HCT116 (cell line): ENCODE measurements around the gene GPANK1.

Source experiments
- CEBPB ChIP-seq: IDR thresholded peaks from 2 replicates; pipeline ENCODE4 v1.6.1; 2012; ENCODE audit warnings: low read depth
- EGR1 ChIP-seq: IDR thresholded peaks from 2 replicates; pipeline ENCODE4 v1.6.1; 2012; ENCODE audit warnings: low read depth
- EZH2 ChIP-seq: fragments of 200-600 bp; sonication (generic); IDR thresholded peaks from 2 replicates; pipeline ENCODE4 v1.6.1; 2017; ENCODE audit warnings: antibody characterized with exemption, mixed run types
- EZH2phosphoT487 ChIP-seq: fragments of 200-600 bp; IDR thresholded peaks from 2 replicates; pipeline ENCODE4 v1.6.1; 2018; ENCODE audit warnings: antibody characterized with exemption, borderline replicate concordance
- JUND ChIP-seq: IDR thresholded peaks from 2 replicates; pipeline ENCODE4 v1.6.1; 2012
- POLR2A ChIP-seq: IDR thresholded peaks from 2 replicates; pipeline ENCODE4 v1.7.0; 2011; ENCODE audit warnings: borderline replicate concordance; ENCODE audit not compliant: insufficient read depth, insufficient read length; ENCODE audit errors: extremely low read depth
- POLR2AphosphoS5 ChIP-seq: IDR thresholded peaks from 2 replicates; pipeline ENCODE4 v1.6.1; 2011; ENCODE audit warnings: mild to moderate bottlenecking, low read depth, low read length, moderate library complexity
- RAD21 ChIP-seq: IDR thresholded peaks from 2 replicates; pipeline ENCODE4 v1.6.1; 2012; ENCODE audit warnings: low read depth, mild to moderate bottlenecking
- SIN3A ChIP-seq: IDR thresholded peaks from 2 replicates; pipeline ENCODE4 v1.6.1; 2012; ENCODE audit warnings: low read depth
- SP1 ChIP-seq: IDR thresholded peaks from 2 replicates; pipeline ENCODE4 v1.6.1; 2012; ENCODE audit warnings: low read depth
- ZNF274 ChIP-seq: fragments of 200-500 bp; sonication (Bioruptor generic); IDR thresholded peaks from 2 replicates; pipeline ENCODE4 v1.6.1; 2014; ENCODE audit warnings: mild to moderate bottlenecking, low read depth, low read length, inconsistent platforms
- TF ChIP-seq, protein P1 (sequence below): IDR thresholded peaks from 2 replicates; pipeline ENCODE4 v1.6.1; 2012
- TF ChIP-seq, protein P2 (sequence below), 3 experiments: fragments of 200-600 bp in 1 of 3; sonication (generic) in 1 of 3; IDR thresholded peaks in 2 of 3; conservative IDR thresholded peaks in 1 of 3; 2 replicates each; pipeline ENCODE4 v1.5.1; 2012 to 2017; ENCODE audit warnings: low read depth in 2 of 3, low read length in 2 of 3, antibody characterized with exemption in 1 of 3, borderline replicate concordance in 1 of 3, control low read depth in 1 of 3, mild to moderate bottlenecking in 1 of 3, mixed read lengths in 1 of 3, mixed run types in 1 of 3, moderate library complexity in 1 of 3; ENCODE audit not compliant: insufficient read depth in 1 of 3
- TF ChIP-seq, protein P3 (sequence below): IDR thresholded peaks from 2 replicates; pipeline ENCODE4 v1.6.1; 2012; ENCODE audit warnings: low read depth

DNA sequence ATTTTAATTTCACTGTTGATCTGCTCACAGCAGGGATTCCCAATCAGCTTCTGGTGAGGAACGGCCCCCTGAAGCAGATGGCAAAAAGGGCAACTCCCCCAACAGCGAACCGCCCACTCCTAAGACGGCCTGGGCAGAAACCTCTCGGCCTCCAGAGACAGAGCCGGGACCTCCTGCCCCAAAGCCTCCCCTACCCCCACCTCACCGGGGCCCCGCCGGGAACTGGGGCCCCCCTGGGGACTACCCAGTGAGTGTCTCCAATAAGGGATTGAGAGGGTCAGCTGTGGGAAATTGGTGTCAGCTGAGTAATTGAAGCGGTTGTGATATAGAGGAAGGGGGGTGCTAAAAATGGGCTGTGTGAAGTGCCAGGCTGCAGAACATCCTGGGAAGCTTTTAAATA is 37.8 kb downstream of the GPANK1 start:
- TF ChIP-seq, protein P1, sequence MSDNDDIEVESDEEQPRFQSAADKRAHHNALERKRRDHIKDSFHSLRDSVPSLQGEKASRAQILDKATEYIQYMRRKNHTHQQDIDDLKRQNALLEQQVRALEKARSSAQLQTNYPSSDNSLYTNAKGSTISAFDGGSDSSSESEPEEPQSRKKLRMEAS, result no peak
- TF ChIP-seq, protein P2, sequence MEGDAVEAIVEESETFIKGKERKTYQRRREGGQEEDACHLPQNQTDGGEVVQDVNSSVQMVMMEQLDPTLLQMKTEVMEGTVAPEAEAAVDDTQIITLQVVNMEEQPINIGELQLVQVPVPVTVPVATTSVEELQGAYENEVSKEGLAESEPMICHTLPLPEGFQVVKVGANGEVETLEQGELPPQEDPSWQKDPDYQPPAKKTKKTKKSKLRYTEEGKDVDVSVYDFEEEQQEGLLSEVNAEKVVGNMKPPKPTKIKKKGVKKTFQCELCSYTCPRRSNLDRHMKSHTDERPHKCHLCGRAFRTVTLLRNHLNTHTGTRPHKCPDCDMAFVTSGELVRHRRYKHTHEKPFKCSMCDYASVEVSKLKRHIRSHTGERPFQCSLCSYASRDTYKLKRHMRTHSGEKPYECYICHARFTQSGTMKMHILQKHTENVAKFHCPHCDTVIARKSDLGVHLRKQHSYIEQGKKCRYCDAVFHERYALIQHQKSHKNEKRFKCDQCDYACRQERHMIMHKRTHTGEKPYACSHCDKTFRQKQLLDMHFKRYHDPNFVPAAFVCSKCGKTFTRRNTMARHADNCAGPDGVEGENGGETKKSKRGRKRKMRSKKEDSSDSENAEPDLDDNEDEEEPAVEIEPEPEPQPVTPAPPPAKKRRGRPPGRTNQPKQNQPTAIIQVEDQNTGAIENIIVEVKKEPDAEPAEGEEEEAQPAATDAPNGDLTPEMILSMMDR (IDR thresholded peaks at IDR 0.05 in 2 of 3, conservative IDR thresholded peaks at IDR 0.05 in 1 of 3; ENCODE audit: borderline replicate concordance in 1 of 3, insufficient read depth in 1 of 3, low read depth in 2 of 3, low read length in 2 of 3), result no peak
- no peak for TF ChIP-seq EZH2
- no peak for TF ChIP-seq EZH2phosphoT487
- no peak for TF ChIP-seq POLR2A
- TF ChIP-seq EGR1, result no peak
- TF ChIP-seq SIN3A, result no peak
- TF ChIP-seq, protein P3, sequence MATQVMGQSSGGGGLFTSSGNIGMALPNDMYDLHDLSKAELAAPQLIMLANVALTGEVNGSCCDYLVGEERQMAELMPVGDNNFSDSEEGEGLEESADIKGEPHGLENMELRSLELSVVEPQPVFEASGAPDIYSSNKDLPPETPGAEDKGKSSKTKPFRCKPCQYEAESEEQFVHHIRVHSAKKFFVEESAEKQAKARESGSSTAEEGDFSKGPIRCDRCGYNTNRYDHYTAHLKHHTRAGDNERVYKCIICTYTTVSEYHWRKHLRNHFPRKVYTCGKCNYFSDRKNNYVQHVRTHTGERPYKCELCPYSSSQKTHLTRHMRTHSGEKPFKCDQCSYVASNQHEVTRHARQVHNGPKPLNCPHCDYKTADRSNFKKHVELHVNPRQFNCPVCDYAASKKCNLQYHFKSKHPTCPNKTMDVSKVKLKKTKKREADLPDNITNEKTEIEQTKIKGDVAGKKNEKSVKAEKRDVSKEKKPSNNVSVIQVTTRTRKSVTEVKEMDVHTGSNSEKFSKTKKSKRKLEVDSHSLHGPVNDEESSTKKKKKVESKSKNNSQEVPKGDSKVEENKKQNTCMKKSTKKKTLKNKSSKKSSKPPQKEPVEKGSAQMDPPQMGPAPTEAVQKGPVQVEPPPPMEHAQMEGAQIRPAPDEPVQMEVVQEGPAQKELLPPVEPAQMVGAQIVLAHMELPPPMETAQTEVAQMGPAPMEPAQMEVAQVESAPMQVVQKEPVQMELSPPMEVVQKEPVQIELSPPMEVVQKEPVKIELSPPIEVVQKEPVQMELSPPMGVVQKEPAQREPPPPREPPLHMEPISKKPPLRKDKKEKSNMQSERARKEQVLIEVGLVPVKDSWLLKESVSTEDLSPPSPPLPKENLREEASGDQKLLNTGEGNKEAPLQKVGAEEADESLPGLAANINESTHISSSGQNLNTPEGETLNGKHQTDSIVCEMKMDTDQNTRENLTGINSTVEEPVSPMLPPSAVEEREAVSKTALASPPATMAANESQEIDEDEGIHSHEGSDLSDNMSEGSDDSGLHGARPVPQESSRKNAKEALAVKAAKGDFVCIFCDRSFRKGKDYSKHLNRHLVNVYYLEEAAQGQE, result no peak
- no peak for TF ChIP-seq JUND
- TF ChIP-seq CEBPB, result no peak
- TF ChIP-seq POLR2AphosphoS5, result no peak
- no peak for TF ChIP-seq ZNF274
- TF ChIP-seq SP1, result no peak
- TF ChIP-seq RAD21, result no peak
